GM21381 (cell line): ENCODE results near the gene RGS19.

Experiments
- ATAC-seq: cut with Tn5 transposase; IDR thresholded peaks from one replicate; pipeline ENCODE4 v1.9.1; 2021; ENCODE audit warnings: mild to moderate bottlenecking, moderate library complexity; ENCODE audit not compliant: unreplicated experiment

RGS19 gene

DNA sequence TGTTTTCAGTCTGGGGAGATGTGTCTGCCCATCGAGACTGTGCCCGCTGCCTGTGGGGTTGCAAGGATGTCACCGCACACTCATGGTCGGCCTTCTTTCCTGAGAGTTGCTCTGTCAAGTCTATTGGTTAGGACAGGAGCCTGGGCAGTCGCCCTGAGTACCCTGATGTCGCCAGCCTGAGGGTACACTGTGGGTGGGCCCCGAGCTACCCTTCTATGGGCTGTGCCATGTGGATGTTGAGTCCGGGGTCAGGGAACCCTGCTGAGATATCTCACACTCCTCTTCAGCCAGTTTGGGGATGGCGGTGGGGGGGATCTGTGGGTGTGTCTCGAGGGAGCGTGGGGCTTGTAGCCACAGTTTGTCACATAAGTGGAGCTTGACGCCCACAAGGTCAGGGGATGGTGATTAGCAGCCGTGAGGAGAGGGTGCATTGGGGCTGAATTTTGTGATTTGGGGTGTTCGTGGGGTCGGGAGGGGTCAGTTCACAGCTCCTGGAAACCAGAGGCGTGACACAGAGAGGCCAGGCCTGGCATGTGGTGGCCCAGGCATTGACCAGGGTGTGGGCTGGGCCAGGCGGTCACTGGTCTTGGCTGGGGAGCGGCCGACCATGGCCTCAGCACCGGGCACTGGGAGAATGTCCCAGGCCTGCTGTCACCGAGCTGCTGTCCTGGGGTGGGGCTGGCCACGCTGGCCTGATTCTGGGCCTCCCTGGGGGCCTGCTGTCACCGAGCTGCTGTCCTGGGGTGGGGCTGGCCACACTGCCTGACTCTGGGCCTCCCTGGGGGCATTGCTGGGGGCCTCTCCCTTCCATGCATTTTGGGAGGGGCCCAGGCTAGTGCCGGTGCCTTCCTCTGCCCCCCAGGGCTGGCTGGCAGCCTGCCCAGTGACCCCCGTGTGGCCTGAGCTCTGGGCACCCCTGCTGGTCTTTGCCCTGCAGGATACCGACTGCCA lies 29.7 kb upstream of the RGS19 start:
- ATAC-seq: no peak

DNA sequence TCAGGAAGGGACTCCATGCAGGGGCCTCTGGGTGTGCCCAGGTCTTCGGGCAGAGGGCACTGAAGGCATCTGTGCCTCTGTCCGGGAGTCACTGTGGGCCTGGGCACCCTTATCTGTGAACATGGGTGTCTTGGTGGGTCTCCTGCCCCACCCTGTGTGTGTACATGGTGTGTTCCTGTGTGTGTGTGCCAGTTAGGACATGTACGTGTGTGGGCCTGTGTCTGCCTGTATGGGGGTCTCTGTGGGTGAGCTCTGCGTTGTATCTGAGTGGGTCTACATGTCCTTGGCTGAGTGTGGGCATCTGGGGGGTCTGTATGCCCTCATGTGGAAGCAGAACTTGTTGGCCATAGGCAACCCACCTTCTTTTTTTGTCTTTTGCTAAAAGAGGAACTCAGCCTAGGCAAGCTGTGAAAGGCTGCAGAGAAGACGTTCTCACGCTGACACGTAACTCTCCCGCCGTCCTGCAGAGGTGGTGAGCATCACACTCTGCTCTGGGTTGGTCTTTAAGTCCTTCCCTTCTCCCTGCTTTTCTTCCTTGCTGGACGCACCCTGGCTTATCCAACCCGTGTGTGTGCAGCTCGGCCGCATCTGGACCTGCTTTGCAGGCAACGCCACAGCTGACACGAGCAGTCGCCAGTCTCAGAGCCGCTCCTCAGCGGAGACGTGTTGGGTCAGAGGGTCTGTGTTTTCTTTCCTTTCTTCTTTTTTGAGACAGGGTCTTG lies 28.6 kb upstream of the RGS19 start:
- no peak for ATAC-seq

DNA sequence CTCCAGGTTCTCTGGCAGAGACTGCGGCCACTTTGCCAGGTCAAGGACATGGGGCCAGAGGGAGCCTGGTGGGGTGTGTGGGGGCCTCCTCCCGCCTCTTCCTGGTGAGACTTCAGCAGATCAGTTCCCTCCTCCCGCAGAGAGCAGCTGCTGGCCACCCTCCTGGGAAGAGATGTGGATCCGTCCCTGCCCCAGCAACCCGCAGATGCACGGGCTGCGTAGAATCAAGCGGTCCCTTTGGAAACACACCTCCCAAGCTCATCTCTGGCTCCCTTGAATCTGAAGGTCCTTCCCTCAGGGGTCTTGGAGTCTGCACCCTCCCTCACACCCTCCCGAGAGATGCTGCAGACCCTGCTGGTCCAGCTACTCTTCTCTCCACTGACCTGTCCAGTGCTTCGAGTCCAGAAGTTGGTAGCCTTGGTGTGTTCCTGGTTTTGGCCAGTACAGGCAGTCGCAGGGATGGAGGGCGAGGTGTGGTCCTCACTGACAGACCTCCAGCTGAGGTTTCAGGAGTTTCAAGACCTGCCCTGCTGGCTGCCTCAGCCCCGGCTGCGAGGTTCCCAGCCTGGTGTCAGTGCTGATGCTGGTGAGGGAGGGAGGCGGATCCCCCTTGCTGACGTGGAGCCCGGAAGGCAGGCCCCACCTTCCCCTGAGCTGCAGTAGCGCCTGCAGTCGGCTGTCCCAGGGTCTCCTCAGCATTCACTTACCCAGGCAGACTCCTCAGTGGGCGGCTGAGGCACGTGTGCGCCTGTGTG lies 27.8 kb upstream of the RGS19 start, which contains the start of gene NPBWR2:
Gene NPBWR2, minus strand, starts transcription at position 585 of the 755 bp plus-strand sequence. CDS start 734 bp downstream, outside the sequence.
- ATAC-seq: no peak

DNA sequence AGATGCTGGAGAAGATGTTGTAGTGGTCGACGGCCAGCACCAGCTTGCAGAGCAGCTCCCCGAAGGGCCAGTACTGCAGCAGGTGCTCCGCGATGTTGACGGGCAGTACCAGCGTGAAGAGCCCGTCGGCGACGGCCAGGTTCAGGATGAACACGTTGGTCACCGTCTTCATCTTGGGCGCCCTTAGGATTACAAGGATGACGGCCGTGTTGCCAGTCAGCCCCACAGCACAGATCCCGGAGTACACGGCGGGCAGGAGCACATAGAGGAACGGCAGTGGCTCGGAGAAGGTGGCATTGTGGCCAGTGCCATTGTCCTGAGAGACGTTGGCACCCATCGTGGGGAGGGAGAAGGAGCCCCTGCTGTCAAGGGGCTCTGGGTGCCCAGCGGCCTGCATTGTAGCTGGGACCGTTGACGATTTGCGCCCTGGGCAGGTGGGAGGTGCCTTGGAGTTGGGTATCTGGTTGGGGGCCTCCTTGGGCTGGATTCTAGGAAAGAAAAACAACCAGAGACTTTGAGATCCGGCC lies 27.2 kb upstream of the RGS19 start:
- ATAC-seq: no peak

DNA sequence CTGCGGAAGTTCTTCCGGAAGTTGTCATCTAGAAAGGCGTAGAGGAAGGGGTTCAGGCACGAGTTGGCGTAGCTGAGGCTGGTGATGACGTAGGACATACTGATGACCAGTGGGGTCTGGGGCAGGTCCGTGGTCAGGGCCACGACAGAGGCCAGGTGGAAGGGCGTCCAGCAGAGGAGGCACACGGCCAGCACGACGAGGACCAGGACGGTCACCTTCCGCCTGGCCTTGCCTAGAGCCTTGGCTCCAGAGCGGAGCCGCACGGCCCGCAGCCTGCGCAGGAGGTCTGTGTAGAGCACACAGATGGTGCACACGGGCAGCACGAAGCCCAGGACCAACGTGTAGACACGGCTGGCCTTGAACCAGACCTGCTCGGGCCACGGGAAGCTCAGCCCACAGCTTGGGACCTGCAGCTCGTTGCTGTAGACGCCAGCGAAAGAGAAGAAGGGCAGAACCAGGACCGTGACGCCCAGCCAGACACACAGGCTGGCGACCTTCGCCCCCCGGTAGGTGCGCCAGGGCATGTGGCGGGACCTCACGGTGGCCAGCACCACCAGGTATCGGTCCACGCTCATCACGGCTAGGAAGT lies 26.6 kb upstream of the RGS19 start:
- ATAC-seq: no peak

DNA sequence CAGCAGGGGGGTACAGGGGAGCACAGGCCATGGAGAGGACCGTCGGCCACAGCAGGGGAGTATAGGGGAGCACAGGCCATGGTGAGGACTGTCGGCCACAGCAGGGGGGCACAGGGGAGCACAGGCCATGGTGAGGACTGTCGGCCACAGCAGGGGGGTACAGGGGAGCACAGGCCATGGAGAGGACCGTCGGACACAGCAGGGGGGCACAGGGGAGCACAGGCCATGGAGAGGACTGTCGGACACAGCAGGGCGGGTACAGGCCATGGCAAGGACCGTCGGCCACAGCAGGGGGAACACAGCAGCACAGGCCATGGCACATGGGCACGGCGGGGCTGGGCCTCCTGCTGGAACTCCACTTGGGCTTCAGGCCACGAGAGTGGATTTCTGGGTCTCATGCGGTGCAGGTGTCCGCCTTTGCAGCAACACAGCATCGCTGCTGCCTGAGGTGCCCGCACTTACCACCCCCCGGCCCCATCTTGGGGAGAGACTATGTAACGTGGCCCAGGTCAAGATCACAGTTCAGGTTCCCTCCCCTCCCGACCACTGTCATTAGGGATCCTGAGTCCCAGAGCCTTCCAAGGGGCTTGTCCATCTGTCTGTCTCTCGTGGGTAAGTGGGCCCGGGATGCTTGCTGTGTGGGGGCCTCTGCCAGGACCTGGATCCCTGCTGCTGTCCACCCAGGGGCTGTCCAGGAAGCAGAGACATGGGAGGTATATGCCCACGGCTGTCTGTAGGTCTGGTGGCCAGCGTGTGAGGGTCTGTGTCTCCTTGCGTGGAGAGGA lies 25.5 kb upstream of the RGS19 start:
- no peak for ATAC-seq

DNA sequence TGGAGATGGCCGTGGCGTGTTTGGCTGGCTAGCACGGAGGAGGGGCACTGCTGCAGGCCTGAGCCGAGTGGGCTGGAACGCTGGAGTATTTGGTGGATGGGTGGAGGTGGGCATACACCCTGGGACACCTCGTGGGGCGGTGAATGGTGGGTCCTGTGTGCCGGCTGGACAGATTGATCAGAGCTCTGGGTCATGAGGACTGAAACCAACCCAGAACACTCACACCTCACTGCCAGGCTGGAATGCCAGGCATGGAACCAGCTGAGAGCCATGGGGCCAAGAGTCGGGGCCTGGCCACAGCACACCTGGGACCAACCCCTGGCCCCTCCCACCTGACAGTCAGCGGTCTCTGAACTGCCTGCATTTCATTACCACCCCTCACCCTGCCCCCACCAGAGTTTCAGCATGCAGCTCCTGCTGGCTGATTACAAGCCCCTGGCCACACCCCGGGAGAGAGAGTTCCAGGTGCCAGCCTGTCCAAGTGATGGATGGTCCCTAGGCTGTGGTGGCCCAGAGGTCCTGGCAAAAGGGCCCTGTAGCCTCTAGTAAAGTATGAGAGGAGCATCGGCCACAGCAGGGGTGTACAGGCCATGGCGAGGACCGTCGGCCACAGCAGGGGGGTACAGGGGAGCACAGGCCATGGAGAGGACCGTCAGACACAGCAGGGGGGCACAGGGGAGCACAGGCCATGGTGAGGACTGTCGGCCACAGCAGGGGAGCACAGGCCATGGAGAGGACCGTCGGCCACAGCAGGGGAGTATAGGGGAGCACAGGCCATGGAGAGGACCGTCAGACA lies 24.8 kb upstream of the RGS19 start:
- no peak for ATAC-seq

DNA sequence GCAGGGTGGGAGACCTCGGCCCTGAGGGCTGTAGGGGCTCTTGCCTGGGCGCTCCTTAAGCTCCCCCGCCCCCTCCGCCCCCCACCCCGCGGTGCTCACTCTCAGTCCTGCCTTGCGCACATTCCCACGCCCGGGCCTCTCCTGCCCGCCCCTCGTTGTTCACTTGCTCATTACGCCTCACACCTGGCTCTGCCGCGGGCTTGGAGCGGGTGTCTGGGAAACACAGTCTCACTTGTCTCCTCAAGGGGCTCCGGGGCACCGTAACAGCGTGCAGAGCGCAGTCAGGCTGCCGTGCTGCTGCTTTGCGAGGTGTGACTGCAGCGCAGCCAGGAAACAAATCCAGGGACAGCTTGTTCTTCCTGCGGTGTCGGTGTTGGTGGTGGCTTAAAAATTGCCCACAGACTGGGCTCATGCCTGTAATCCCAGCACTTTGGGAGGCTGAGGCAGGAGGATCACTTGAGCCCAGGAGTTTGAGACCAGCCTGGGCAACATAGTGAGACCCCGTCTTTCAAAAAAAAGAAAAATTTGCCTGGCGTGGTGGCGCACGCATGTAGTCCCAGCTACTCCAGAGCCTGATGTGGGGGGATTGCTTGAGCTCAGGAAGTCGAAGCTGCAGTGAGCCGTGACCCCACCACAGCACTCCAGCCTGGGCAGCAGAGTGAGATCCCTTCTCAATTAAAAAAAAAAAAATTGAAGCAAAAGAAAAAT lies 23.5 kb upstream of the RGS19 start:
- ATAC-seq: no peak

DNA sequence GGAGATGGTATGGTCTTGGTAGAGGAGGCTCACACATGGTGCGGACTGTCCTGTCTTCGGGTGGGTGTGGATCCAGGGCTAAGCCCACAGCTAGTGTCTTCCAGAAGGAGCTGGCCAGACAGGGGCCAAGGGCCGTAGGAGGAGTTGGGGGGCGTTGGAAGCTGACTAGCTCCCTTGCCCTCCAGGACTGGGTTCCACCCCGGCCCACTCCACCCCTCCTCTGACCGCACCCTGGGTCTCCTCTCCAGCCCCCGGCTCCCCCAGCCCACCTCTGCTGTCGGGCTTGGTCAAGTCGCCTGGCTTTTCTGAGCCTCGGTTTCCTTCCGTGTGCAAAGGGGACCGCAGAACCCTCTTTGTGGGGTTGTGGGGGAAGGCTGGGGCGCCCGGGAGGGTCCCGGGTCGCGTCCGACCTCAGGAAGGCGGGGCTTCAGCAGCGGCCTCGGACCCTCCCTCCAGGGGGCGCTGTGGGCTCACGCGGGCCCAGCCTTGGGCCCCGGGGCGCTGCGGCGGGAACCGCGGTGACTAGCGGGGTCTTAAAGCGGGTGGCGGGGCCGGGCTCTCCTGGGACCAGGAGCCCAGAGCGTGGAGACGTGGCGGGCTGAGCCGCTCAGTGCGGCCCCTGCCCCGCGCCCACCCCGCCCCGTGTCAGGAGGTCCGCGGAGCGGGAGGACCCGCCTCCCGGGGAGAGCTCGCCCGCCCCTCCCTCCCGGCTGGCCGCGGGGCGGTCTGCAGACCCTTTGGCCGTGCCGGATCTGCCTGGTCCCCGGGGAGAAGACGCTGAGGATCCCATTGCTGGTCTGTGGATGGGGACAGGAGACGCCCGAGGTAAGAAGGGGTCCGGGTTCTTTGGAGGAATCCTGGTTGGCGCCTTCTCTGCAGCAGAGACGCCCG lies 22.7 kb upstream of the RGS19 start:
- ATAC-seq: no peak

DNA sequence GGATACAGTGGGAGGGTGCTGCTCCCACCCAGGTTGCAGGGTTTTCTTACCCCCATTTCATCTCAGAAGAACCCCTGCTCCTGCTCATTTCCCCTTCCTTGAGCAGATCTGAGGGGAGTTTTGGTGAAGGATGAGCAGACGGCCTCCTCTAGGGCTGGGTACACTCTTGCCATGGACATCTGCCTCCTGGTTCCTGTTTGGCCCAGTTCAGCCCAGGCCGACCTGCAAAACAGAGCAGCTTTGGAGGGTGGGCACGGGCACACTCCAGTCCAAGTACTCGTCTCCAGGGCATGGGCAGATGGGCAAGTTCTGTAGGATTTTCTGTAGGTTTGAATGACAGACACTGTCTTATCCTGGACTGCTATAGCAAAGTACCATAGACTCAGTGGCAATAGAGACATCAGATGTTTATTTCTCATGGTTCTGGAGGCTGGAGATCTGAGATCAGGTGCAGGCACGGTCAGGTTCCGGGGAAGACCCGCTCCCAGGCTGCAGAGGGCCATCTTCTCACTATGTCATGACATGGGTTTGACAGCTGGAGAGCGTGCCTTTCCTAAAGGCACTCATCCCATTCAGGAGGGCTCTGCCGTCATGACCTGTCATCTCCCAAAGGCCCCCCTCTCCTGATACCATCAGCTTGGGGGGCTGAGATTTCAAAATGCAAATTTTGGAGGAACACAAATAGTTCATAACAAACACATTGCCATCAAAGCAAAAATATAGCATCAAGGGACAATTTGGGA lies 21.8 kb upstream of the RGS19 start:
- no peak for ATAC-seq

DNA sequence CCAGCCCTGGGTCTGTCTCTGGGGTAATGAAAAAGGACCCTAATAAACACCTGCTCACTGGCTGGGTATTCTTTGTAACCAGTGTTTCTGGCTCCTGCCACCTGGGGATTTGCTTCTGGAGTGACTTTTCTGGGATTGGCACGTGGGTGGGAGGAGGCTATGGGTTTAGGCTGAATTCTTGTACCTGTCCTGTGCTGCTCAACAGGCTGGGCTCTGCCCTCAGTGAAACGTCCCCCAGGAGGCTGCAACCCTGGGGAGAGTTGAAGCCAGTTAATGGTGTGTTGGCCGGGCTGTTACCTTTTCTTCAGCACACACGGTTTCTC lies 21.2 kb upstream of the RGS19 start:
- no peak for ATAC-seq

DNA sequence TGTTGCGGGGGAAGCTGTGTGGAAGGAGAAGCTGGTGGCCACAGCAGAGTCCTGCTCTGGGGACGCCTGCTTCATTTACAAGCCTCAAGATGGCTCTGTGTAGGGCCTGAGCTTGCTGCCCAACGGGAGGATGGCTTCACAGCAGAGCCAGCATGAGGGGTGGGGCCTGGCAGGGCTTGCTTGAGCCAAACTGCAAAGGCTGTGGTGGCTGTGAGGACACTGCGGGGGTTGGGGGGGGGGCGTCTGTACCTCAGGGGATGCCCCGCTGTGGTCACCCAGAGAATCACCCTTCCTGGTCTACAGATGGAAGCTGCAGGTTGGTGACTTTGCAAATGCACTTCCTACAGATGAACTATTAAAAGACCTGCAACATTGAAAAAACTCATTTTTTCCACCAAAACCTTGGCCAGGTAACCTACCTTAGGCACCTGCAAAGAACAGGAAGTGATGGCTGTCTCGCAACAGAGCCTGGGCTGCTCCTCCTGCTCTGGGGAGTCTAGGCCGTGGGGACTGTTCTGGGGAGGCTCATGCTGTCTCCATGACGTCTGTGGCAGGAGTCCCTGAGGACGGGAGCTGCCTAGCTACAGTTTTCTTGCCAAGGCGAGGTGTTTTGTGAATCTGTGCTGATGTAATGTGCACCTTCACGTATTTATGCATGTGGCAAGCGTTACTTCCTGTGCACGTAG lies 20.7 kb upstream of the RGS19 start:
- ATAC-seq: no peak

DNA sequence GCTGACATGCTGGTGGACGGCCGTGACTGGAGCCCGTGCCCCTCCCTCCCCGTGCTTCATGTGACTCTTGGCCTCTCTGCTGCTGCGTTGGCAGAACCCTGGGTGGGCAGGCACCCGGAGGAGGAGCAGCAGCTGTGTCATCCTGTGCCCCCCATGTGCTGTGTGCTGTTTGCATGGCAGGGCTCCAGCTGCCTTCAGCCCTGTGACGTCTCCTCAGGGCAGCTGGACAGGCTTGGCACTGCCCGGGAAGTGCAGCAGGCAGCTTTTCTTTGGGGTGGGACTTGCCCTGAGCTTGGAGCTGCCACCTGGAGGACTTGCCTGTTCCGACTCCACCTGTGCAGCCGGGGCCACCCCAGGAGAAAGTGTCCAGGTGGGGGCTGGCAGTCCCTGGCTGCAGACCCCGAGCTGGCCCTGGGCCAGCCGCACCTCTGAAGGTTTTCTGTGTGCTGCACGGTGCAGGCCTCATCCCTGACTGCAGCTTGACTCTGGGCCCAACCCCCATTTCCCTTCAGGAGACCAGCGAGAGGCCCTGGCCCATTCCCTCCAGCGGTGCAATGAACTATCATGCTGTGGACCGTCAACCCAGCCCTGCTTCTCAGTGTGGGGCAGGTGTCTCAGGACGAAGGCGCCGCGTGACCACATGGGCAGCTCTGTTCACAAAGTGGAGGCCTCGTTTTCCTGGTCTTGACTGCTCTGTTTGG lies 19.9 kb upstream of the RGS19 start:
- ATAC-seq: no peak

DNA sequence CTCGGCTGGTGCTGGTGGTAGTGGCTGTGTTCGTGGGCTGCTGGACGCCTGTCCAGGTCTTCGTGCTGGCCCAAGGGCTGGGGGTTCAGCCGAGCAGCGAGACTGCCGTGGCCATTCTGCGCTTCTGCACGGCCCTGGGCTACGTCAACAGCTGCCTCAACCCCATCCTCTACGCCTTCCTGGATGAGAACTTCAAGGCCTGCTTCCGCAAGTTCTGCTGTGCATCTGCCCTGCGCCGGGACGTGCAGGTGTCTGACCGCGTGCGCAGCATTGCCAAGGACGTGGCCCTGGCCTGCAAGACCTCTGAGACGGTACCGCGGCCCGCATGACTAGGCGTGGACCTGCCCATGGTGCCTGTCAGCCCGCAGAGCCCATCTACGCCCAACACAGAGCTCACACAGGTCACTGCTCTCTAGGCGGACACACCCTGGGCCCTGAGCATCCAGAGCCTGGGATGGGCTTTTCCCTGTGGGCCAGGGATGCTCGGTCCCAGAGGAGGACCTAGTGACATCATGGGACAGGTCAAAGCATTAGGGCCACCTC lies 19.2 kb upstream of the RGS19 start:
- no peak for ATAC-seq

DNA sequence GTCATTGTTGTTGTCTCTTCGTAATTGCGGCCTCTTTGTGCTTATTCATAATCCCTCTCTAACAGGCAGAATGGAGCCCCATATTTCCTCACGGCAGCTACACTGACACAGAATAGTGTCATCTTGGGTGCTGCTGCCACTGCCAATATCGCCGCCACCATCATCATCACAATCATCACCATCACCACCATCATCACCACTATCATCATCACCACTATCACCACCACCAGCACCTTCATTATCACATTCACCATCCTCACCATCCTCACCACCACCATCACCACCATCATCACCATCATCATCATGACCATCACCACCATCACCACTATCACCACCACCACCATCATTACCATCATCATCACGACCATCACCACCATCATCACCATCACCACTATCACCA lies 17.2 kb upstream of the RGS19 start:
- no peak for ATAC-seq
